GM12891 (cell line): Measurements from ENCODE around the gene SCD. TPM values are rescaled to one million over a fixed set of nuclear protein-coding genes. Genes with fewer than 3 reads are reported as not detected.
"Not testable (repeated sequence)": the region's sequence is repeated elsewhere in the genome, so short reads cannot be mapped to it uniquely, and the experiment has no call there.

Experiments used
- DNase-seq: peaks from one replicate; pipeline ENCODE4 v3.0.0; 2011; ENCODE audit warnings: low spot score; ENCODE audit not compliant: insufficient read length
- FAIRE-seq: peaks from 2 replicates; lab custom pipeline; 2011; peaks lifted over from hg19 to GRCh38; lab: Jason Lieb, UNC
- PAX5 ChIP-seq: IDR thresholded peaks from 2 replicates; pipeline ENCODE4 v1.6.1; 2011; ENCODE audit warnings: low read length, moderate library complexity, mild to moderate bottlenecking; ENCODE audit not compliant: insufficient read depth, severe bottlenecking
- POLR2A ChIP-seq: IDR thresholded peaks from 2 replicates; pipeline ENCODE4 v1.6.1; 2011; ENCODE audit warnings: low read depth, low read length, control low read depth
- POLR2AphosphoS5 ChIP-seq: IDR thresholded peaks from 2 replicates; pipeline ENCODE4 v1.6.1; 2011; ENCODE audit warnings: low read depth, low read length, control low read depth
- POU2F2 ChIP-seq: IDR thresholded peaks from 2 replicates; pipeline ENCODE4 v1.6.1; 2011; ENCODE audit warnings: low read depth, mild to moderate bottlenecking, control low read depth, low read length, moderate library complexity
- SPI1 ChIP-seq: IDR thresholded peaks from 2 replicates; pipeline ENCODE4 v1.6.1; 2011; ENCODE audit warnings: low read depth, low read length, control low read depth
- TAF1 ChIP-seq: IDR thresholded peaks from 2 replicates; pipeline ENCODE4 v1.6.1; 2011; ENCODE audit warnings: low read depth, low read length, control low read depth
- polyA plus RNA-seq: library from polyadenylated mRNA; unstranded; fragments of >200 nt; gene quantifications from one replicate; pipeline ENCODE4 v1.2.1, GENCODE V29; 2012; ENCODE audit warnings: low read depth, missing spikeins, inconsistent platforms; ENCODE audit not compliant: missing spikeins

Gene SCD
- 51.4 TPM for polyA plus RNA-seq

DNA sequence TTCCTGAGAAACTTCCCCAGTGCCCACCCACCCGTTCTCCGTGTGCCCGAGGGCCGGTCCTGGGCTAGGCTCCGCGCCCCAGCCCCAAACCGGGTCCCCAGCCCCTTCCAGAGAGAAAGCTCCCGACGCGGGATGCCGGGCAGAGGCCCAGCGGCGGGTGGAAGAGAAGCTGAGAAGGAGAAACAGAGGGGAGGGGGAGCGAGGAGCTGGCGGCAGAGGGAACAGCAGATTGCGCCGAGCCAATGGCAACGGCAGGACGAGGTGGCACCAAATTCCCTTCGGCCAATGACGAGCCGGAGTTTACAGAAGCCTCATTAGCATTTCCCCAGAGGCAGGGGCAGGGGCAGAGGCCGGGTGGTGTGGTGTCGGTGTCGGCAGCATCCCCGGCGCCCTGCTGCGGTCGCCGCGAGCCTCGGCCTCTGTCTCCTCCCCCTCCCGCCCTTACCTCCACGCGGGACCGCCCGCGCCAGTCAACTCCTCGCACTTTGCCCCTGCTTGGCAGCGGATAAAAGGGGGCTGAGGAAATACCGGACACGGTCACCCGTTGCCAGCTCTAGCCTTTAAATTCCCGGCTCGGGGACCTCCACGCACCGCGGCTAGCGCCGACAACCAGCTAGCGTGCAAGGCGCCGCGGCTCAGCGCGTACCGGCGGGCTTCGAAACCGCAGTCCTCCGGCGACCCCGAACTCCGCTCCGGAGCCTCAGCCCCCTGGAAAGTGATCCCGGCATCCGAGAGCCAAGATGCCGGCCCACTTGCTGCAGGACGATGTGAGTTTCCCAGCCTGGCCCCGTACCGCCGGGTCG is at the start of gene SCD:
TSS of gene SCD (plus strand) at position 469 of the 803 bp plus-strand sequence. CDS start at position 741, 272 bp downstream.
- TF ChIP-seq SPI1: no peak
- 0 out of 2 replicates have a peak, but pooled peaks have one; percentile 31 for TF ChIP-seq POLR2A
- peak; percentile 92 for TF ChIP-seq POU2F2
- no peak for TF ChIP-seq POLR2AphosphoS5
- no peak for TF ChIP-seq PAX5
- TF ChIP-seq TAF1: no peak
- peak; percentile 95 for FAIRE-seq

GRCh38 chr10:100297242-100297641 is 49.8 kb upstream of the SCD start:
- FAIRE-seq: no peak
- TF ChIP-seq TAF1 (no peak), SPI1 (no peak)

More for the DNA sequence above, at the start of gene SCD:
- DNase-seq: peak; percentile 94

DNA sequence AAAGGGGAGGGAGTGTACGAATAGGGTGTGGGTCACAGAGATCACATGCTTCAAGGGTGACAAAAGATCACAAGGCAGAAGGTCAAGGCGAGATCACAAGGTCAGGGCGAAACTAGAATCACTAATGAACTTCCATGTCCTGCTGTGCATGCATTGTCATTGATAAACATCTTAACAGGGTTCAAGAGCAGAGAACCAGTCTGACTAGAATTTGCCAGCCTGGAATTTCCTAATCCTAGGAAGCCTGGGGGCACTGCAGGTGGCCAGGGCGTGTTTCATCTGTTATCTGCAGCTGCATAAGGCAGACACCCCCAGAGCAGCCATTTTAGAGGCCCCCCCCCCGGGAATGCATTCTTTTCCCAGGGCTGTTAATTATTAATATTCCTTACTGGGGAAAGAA is 45.9 kb upstream of the SCD start:
- FAIRE-seq, DNase-seq: not testable (repeated sequence)

More at GRCh38 chr10:100297242-100297641, 49.8 kb upstream of the SCD start:
- DNase-seq: no peak

- TF ChIP-seq POLR2A: no peak
- no peak for TF ChIP-seq POU2F2
- no peak for TF ChIP-seq PAX5
- no peak for TF ChIP-seq POLR2AphosphoS5
- TF ChIP-seq SPI1: no peak
- TF ChIP-seq TAF1: no peak
- DNase-seq (no peak), FAIRE-seq (peak; percentile 88)
These were observed 43.2 kb upstream of the SCD start for GRCh38 chr10:100303724-100304319.

- DNase-seq (no peak), FAIRE-seq (no peak)
- TF ChIP-seq POU2F2 (no peak), POLR2A (no peak), TAF1 (no peak), PAX5 (no peak)
These were observed 42.6 kb upstream of the SCD start for GRCh38 chr10:100304414-100304813.

- DNase-seq: no peak
- no peak for FAIRE-seq
These were observed 40.2 kb upstream of the SCD start for GRCh38 chr10:100306861-100307260.

DNA sequence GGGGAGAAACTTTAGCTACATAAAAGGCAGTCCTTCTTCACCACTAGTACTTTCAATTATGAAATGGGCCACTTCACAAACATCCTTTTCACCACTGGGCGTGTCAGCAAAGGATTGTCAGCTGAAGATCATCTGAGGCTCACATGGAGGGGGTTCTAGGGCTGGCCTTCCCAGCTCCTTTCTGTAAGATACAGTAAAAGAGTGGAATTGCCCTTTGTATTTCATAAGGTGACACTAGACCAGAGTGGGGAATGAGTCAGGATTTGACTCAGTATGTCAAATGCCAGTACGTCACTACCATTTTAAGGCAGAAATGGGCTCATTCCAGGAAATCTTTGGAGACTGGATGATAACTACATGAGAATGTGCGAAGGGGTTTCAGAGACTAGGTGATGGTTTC is 39.3 kb upstream of the SCD start:
- FAIRE-seq (no peak), DNase-seq (no peak)

More at GRCh38 chr10:100306861-100307260, 40.2 kb upstream of the SCD start:
- TF ChIP-seq POLR2A (no peak), PAX5 (no peak), TAF1 (no peak), POU2F2 (no peak), SPI1 (no peak), POLR2AphosphoS5 (no peak)

DNA sequence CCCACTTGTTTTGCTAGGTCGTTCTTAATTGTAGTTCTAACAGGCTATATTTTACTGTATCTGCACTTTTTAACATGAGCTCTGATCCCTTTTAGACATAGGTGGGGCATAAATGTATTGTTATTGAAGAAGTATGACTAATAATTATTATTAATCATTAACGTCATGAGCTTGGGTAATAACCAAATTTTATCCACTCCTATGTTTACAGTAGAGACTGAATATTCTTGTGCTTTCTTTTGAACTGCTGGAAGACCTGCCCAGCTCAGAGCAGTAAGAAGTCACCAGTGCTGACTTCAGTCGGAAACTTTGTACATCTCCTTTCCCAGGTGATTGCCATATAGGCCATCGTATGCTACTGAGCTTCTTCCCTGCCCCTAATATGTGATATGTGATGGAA is 35.7 kb upstream of the SCD start:
- TF ChIP-seq PAX5 (no peak), POLR2AphosphoS5 (no peak), TAF1 (no peak)
- DNase-seq (no peak), FAIRE-seq (no peak)

More for the DNA sequence above, 39.3 kb upstream of the SCD start:
- no peak for TF ChIP-seq PAX5

DNA sequence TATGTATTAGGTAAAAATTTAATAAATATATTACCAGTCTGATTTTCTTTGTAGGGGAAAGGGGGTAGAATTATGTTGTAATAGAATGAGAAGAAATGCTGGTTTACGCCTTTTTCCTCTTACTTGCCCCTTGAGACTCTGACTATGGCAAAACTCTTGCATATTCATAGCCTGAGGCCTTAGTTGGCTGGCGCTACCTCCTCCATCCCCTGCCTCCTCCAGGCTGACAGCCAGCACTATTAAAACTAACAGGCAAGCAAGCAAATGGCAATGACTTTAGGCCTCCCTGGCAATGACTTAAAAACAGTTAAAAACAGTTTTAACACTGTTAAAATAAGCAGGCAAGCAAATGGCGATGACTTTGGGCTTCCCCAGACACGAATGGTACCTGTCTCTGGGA is 31.4 kb upstream of the SCD start:
- TF ChIP-seq POLR2A (no peak), POLR2AphosphoS5 (no peak), SPI1 (no peak), POU2F2 (no peak), PAX5 (no peak), TAF1 (no peak)
- no peak for DNase-seq
- FAIRE-seq: no peak

- FAIRE-seq (no peak), DNase-seq (no peak)
- TF ChIP-seq SPI1: no peak
- TF ChIP-seq PAX5: no peak
- no peak for TF ChIP-seq POLR2AphosphoS5
- TF ChIP-seq POU2F2: no peak
- TF ChIP-seq POLR2A: no peak
- TF ChIP-seq TAF1: no peak
These were observed 28.8 kb upstream of the SCD start for GRCh38 chr10:100318207-100318606.
